Stimulated activated CD4-positive, alpha-beta T cell treated with anti-CD3 and anti-CD28 coated beads, Interleukin-15, amount 100 ng/mL, for 48 hours (primary cell): ENCODE measurements around the gene EHD1.

Experiments
- DNase-seq, 2 donors: peaks; one replicate each; pipeline ENCODE4 v3.0.0-alpha.2; 2020; ENCODE audit warnings: low read depth in 2 of 2

EHD1 gene

DNA sequence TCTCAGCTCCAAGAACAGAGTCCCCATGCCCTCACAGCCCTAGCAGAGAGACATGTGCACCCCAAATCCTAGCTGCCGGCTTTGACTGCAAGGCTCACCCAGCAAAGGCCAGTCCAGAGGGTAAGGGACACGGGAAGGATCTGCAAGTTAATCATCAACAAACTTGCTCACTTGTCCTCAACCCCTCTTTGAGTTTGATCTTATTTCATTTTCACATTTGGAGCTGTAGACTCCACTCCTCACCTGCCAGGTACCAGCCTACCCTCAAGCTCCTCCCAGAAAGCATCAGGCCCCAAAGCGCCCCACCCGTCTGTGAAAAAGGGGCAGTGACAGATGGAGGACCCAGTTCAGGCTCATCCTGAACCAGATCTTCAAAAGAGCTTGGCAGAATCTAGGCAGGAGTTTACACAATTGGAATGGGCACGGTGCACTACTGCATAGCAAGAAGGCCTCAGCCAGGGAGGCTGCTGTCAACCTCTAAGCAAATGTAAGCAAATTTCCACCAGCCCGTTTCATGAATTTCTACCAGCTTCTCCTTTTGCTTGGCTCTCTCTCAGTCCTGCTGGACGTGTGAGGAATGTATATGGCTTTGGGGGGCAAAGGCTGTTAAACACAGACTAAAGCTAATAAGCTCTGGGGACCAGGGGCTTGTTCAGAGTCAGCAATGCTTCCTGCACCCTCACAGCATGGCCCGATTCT, 5.5 kb downstream of the EHD1 start:
- no peak for DNase-seq

DNA sequence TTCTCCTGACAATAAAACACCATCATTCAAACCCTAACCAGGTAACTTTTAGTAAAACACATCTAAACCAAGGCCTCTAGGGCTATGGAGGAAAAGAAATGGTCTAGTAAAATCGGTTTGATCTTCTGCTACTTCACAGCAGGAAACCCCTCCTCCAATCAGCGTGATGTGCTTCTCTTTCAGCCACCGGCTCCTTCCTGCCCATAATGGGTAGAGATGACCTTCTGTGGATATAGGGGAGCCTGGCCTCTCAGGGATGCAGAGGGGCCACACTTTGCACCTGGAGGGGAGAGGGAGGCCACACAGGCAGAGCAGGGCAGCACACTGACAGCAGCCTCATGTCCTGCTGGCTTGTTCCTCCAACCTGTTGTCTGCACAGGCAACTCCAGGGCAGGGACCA, 6.9 kb downstream of the EHD1 start:
- no peak for DNase-seq

DNA sequence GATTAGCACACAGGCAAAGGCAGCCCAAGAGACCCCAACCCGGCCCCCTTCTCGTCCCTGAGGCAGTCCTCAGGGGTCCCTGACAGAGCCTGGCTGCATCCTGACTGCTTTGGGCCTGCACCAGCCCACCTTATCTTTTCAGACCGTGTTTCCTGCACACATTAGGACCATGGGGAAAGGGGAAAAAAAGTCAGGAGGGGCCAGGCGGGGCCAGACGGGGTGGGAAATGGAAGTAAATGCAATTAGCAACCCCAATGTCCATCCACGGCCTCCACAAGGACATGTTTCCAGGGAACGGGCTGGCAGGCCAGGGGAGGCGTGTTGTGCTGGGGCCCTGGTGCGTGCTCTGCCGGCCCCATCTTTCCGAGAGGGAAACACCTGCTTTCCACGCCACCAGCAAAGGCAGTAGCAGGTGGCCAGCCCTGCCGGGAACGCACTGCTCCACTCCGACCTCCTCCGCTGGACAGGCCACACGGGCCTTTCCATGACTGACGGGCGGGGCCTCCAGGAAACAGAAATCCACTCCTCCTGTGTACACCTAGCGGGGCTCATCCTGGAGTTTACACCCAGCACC, 7.4 kb downstream of the EHD1 start:
- DNase-seq, result no peak

DNA sequence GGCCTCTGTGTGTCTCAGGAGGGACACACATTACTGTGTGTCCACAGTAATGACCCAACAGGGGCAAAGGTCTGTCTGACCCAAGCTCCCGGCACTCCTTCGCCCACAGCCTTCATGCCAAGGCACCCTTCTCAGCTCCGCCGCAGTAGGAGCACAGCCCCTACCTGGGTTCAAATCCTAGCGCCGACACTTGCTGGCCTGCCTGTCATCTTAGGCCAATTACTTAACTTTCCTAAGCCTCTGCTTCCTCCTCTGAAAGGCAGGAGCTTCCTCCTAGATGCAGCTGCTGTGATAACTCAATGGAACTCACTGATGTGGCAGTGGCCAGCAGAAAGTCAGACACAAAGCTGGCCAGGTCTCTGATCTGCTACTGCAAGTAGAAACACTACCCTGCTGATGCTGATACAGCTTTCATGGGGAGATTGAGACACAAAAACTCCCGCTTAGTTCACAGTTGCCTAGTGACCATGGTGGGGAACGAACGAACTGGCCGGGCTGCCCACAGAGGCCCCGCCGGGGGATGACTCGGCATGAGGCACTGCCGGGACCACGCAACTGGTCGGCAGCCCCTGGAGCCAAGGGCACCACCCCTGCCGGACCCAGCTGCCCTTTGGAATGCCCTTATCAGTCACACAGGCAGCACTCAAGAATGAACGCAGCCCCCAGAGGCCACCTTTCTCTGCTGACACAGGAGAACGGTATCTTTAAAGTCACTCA, 8.1 kb downstream of the EHD1 start:
- no peak for DNase-seq

DNA sequence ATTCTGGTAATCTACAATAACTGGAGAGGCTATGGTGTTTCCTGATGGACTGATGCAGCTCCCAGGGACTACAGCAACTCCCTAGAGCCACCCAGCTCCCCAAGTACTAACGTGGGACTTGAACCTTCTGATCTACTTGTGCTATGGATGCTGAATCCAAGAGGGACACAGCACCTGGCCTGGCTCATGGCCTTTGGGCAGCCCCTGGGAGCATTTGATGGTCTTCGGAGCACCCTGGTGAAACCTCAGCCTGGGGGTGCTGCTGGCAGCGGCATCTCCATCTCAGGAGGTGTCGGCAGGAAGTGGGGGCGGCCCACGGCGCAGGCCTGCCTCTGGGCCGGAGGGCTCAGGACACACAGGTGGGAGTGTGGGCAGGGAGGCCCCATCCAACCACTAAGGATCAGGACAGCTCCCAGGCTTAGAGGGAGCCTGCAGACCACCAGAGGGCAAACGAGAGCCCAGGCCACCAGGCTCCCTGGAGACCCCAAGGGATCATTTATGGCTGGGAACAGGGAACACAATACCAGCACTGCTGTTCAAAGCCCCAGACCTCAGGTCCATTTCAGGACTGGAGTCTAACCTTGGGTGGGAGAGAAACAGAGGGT, 8.7 kb downstream of the EHD1 start:
- DNase-seq, result no peak

DNA sequence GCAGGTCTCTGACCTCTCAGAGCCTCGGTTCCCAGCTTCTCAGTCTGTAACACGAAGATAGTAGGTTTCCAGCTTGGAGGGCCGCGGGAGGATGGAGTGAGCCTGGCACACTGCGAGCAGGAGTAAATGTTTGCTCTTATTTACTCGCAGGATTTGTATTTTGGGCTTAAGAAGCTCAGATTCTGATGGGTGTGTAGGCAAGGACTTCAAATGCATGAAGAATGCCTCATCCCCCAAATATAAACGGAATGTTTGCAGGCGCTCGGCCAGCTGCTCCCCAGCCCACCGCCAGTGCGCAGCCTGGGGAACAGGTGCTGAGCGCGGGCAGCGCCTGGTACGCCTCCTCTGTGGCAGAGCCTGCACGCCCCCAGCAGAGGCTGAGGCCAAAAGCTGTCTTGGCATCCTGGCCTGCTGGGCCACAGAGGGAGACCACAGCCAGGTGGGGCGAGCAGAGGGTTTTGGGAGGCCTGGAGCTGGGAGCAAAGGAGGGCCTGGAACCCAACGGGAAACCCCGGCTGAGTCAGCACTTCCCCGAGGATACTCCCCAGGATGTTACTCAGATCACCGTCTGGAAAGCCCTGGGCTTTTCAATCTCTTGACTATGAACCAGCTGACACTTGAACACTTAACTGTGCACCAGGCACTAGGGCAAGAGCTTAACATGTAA, 9.4 kb downstream of the EHD1 start:
- no peak for DNase-seq

DNA sequence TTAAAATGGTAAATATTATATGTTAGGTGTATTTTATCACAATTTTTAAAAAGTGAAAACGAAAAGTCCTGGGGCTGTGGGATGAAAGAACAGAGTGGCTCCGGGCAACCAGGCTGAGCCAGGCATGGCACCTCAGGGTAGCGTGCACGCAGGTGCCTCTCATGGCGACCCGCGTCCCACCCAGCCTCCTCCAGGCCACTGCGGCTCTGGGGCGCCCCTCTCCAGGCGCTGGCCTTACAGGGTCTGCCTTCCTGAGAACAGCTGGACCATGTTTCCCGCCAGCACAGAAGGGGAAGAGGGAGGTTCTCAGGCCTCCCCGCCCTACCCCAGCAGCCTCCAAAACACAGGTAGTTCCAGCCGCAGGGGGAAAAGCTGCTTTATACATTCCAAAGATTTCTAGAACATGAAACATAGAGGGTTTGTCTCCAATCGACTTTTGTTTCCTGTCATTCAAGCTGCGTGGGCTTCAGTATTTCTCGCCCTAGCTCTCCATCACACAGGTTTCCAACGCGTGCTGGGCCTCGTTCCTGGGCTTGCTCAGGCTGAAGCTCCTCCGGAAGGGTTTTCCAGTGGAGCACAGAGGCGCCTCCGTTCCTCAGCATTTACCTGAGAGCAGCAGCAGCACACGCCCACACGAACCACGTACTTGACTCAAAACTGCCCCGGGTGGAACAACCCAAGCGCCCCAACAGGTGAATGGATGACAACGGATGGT, 10.5 kb downstream of the EHD1 start:
- no peak for DNase-seq

DNA sequence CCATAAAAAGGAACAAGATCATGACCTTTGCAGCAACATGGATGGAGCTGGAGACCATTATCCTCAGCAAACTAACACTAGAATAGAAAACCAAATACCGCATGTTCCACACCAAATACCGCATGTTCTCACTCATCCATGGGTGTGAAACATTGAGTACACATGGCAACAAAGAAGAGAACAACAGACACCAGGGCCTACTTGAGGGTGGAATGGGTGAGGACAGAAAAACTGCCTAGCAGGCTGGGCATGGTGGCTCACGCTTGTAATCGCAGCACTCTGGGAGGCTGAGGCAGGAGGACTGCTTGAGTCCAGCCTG, 12.3 kb downstream of the EHD1 start:
- DNase-seq, result no peak

DNA sequence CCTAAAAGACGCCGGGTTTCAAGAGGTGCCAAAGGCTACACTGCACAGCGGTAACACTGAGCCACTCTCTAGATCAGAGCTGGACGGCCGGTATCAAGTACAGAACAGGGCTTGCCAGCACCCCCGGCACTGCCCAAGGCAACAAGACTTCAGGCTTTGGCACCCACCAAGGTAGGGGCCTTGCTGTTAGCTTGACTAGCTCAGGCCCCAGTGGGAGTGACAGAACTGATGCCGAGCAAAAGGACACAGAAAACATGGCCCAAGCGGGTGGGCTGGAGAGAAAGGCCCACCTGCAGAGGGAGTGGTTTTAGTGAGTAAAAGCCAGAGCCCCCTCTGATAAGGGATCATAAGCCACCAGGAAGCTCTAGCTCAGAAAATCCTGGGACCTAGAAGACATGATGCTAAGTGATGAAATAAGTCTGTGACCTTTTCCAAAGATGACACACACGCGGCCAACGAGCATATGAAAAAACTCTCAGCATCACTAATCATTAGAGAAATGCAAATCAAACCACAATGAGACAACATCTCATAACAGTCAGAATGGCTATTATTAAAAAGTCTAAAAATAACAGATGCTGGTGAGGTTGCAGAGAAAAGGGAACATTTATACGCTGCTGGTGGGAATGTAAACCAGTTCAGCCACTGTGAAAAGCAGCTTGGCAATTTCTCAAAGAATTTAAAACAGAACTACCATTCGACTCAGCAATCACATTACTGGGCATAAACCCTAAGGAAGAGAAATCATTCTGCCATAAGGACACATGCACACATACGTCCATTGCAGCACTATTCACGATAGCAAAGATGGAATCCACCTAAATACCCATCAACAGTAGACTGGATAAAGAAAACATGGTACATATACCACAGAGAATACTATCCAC, 12.9 kb downstream of the EHD1 start:
- DNase-seq, result no peak

DNA sequence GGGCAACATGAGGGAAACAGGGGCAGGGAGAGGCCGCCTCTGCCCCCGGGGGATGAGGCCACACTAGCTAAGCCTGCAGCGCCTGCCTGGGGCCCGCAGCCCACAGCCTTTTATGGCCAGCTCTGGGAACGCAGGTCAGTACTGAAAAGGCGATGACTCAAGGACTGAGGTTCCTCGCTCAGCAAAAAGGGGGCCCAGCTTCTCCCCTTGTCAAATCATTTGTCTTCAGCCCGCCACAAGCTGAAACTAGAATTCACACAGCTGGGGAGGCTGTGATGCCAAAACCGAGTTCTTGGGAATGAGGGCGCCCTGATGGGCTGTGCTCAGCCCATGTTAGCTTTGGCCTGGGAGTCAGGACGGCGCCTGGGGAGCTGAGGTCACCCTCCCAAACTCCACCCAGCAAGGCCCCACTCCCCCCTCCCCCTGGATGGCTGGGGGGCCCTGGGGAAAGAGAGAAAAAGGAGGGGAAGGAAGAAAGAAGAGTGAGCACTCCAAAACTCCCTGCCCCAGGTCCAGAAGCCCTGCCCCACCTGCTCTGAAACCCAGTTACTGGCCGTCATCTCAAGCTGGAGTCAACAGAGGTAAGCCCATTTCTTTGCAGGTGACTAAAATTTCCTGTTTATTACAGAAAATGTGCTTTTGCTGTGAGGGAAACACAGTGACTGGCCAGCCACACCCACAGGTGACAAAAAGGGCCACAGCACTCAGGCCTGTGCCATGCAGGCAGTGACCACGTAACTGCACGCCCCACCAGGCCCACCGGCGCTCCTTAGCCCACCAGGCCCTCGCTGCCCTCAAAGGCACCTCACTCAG, 13.7 kb downstream of the EHD1 start:
- peak; percentile 57 to 76 for DNase-seq

DNA sequence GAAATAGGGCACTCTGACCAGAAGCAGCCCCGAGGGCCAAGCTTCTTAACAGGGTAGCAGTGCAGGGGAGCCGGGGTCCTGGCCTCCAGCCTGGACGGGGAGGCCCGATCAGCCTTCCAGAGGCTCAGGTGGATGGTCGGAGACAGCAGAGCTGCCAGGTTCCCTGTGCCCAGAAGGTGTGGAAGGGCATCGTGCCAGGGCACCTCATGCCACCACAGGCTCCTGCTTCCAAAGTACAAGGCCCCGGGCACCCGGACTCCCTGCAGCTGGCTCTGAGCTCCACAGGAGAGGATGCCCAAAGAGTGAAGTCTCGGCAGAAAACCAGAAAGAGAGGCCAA, 14.3 kb downstream of the EHD1 start:
- DNase-seq, result no peak

DNA sequence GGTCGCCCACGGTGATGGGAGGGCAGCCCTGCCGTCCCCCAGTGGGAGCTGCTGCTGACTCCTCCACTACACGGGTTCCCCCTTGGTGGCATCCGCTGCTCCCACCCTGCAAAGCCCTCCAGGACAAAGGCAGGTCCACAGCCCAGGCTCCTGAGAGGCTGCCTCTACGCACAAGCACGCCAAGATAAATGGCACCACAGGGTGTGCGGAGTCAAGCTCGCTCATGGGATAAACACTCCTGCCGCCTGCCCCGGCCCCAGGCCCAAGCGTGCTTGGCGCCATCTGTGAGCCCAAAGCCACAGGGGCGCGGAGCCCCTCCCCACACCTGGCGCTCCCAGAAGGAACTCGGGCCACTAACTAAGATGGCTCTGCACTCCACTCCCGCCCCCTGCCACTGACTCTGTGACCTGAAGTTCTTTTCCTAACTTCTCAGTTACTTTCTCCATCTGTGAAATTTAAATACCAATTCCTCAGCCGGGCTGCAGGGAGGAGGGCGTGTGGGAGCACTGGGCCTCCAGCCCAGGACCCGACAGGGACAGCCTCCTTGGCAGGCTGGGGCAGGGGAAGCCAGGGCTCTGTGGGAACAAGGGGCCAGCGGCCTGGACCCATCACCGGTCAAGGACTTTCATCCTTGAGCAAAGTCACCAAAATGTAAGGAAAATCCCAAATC, 14.9 kb downstream of the EHD1 start:
- no peak for DNase-seq

DNA sequence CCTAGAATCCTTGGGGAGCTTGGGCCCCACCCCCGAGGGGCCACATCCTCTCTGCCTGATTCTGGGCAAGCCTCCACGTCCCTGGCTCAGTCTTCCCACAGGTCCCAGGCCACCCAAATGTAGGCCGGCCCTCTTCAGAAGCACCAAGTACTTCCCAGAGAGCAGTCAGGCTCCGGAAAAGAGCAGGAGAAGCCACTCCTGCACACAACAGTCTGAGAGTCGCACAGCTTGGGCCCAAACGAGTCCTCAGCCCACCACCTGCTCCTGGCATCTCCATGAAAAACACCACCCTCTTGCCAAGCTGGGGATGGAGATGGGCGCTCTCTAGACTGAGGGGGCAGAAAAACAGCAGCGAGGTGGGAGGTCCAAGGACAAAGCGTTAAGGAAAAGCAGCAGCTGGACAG, 15.4 kb downstream of the EHD1 start:
- no peak for DNase-seq

DNA sequence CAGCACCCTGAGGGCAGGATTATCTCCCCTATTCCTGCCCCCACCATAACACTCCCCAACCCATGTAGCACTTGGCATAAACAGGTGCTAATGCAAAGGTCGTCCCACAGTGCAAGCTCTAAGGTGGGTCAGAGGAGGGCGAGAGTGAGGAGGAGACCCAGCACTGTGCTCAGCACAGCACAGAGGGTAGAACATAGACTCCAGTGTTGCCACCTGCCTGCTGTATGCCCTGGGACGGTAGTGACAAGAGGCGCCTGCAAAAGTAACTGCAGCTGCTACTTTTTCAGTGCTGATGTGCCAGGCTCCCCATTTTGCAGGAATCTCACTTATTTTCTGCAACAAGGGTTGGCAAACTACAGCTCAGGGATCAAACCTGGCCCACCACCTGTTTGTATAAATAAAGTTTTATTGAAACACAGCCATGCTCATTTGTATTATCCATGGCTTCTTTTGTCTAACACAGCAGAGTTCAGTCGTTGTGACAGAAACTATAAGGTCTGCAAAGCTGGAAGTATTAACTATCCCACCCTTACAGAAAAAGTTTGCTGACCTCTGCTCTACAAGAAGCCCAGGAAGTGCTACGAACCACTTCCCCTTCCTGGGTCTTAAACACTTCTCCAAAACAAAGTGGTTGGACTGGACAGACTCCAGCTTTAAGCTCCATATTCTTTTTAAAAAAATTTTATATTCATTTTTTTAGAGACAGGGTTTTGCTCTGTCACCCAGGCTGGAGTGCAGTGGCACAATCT, 17.0 kb downstream of the EHD1 start:
- no peak for DNase-seq

DNA sequence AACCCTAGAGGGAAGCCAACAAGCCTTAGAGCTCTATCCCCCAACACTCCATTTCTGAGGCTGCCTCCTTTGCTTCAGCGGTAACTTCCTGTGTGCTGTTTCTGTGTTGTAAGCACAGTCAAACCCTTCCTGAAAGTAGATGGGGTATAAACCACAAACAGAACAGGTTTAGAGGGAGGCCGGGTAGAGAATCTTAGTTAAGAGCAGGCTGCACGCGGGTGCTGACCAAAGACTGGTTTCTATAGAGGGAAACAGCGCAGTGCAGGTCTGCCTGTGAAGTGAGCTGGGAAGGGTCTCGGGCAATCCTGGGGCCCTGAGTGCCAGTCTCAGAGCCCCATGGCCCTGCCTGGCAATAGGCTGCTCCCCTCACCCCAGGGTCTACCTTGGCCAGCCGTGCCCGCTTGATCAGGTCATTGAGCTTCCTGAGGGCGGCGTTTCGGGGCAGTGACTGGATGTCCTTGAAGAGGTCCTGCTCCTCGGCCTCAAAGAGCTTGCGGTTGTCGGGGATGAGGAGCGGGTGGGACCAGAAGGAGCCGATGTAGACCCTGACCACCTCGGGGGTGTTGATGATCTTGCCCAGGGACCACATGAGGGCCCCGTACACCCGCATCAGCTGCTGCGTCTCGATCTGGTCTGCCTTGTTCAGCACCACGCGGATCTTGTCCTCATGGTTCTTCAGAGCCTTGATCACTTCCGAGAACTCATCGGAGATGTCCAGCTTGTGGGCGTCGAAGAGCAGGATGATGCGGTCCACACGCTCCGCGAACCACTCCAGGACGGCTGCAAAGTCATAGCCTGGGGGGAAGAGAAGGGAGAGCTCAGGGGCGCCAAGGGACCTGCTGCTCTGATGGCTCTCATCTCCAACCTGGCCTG, 18.6 kb downstream of the EHD1 start:
- DNase-seq, result peak; percentile 60 to 61

DNA sequence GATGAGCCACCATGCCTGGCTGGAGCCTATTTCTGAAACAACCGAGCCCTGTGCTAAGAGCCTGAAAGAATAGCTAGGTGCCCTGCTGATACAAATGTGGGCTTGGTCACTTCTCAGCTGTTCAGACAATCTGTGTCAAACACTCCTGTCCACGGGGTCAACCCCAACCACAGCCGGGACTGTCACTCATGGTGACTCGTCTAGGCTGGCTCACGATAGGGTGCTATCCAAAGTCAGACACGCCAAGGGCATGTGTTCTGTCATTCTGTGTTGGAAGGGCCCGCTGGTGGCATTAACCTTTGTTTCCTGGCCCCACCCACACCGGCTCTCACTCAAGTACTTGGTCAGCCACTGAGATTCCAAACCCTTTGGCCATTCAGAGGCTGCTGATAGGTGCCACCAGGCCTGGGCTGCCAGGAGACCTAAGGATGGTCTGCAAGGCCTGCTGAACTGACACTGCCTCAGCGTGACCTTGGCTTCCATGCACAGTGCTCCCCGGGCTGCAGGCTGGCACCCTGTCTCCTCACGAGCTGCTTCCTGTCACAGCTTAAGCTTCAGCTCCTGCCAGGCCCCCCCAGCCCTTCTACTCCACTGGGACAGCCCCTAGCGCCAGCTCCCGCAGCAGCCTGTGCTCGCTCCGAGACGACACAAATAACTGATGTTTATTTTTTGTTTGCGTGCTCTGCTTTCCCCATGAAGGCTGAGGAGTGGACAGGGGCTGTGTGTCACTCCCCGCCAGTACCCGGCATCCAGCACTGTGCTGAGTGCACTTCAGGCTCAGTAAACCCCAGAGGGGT, 19.8 kb downstream of the EHD1 start:
- DNase-seq, result peak in 1 of 2 donors; percentile 53

DNA sequence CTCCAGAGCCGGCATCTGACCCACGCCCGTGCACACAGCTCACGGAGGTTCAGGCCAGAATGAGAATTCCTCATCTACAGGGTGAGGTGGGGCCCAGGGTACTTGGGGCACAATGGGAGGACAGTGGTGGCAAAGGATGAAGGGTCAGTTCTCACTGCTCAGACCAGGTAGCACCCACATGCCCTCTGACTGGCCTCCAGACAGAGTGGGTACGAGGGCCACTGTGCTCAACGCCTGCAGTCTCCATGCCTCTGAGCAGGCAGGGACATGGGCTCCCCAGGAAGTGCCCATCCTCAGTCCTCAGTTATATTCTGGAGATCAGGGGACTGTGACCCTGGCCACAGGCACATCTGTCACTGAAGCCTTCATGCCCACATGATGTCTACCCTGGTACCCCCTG, 20.9 kb downstream of the EHD1 start:
- no peak for DNase-seq
